K562 (cell line): Measurements from ENCODE around the gene DERL3. TPM values are rescaled to one million over a fixed set of nuclear protein-coding genes. Genes with fewer than 3 reads are reported as not detected.

Experiments used
- ARID3A ChIP-seq: IDR thresholded peaks from 2 replicates; pipeline ENCODE4 v1.6.1; 2012; ENCODE audit warnings: low read depth, low read length, improper control_type of control experiment, borderline replicate concordance
- DPF2 ChIP-seq: fragments of 450-650 bp; IDR thresholded peaks from 2 replicates; pipeline ENCODE4 v1.6.1; 2016
- HIVEP1 ChIP-seq: fragments of 250-450 bp; sonication (Bioruptor Pico); IDR thresholded peaks from 2 replicates; pipeline ENCODE4 v1.4.0; 2020; ENCODE audit warnings: mild to moderate bottlenecking
- JUN ChIP-seq, 2 experiments: sonication (generic) in 1 of 2; formaldehyde crosslinking in 1 of 2; IDR thresholded peaks; 2 replicates each; pipeline versions ENCODE4 v1.6.1 to v1.8.0; 2012 to 2022; ENCODE audit warnings: borderline replicate concordance in 2 of 2, mild to moderate bottlenecking in 2 of 2, improper control_type of control experiment in 1 of 2, low read depth in 1 of 2, low read length in 1 of 2, missing genetic modification reagents in 1 of 2
- LARP7 ChIP-seq: fragments of 450-650 bp; IDR thresholded peaks from 2 replicates; pipeline ENCODE4 v1.6.1; 2016
- OTX1 ChIP-seq: fragments of 450-650 bp; formaldehyde crosslinking; IDR thresholded peaks from 2 replicates; pipeline ENCODE4 v1.4.0; 2022; ENCODE audit warnings: mild to moderate bottlenecking
- PHF8 ChIP-seq: fragments of 200-600 bp; sonication (generic); IDR thresholded peaks from 2 replicates; pipeline ENCODE4 v1.6.1; 2012; ENCODE audit warnings: mixed run types, mild to moderate bottlenecking, inconsistent platforms, low read length, moderate library complexity, borderline replicate concordance
- PTTG1 ChIP-seq: fragments of 450-650 bp; IDR thresholded peaks from 2 replicates; pipeline ENCODE4 v1.6.1; 2016; ENCODE audit warnings: low read depth, mild to moderate bottlenecking, missing genetic modification characterization, missing compliant biosample characterization
- RUNX1 ChIP-seq: sonication (generic); IDR thresholded peaks from 2 replicates; pipeline ENCODE4 v1.6.1; 2016; ENCODE audit warnings: antibody characterized with exemption, low read depth
- SNRNP70 ChIP-seq: fragments of 200-400 bp; formaldehyde crosslinking; optimal IDR thresholded peaks from 2 replicates; pipeline ENCODE3; 2017; ENCODE audit warnings: low read depth, low read length
- STAT5B ChIP-seq: fragments of 250-450 bp; sonication (Bioruptor Pico); IDR thresholded peaks from 2 replicates; pipeline ENCODE4 v1.8.0; 2021; ENCODE audit warnings: mild to moderate bottlenecking, inconsistent platforms
- TRIM28 ChIP-seq: fragments of 450-650 bp; IDR thresholded peaks from 2 replicates; pipeline ENCODE4 v1.6.1; 2017
- ZBTB11 ChIP-seq, 3 experiments: fragments of 200-800 bp in 1 of 3; fragments of 250-450 bp in 1 of 3; fragments of 450-650 bp in 1 of 3; sonication (Bioruptor Pico) in 1 of 3; sonication (Bioruptor generic) in 1 of 3; formaldehyde crosslinking in 1 of 3; IDR thresholded peaks; 2 replicates each; pipeline versions ENCODE4 v1.6.1 to v1.8.0; 2016 to 2022; ENCODE audit warnings: mild to moderate bottlenecking in 2 of 3, missing genetic modification characterization in 2 of 3, missing compliant biosample characterization in 1 of 3, moderate library complexity in 1 of 3
- ZNF212 ChIP-seq: fragments of 450-650 bp; formaldehyde crosslinking; IDR thresholded peaks from 2 replicates; pipeline ENCODE4 v1.4.0; 2020; ENCODE audit warnings: mild to moderate bottlenecking
- polyA plus RNA-seq, 8 experiments: library from polyadenylated mRNA; depleted of rRNA in 4 of 8; stranded (reverse) in 5 of 8; unstranded in 3 of 8; fragments of >200 nt; fragmentation: Nextera tagmentation in 2 of 8; fragmentation: Illumina TruSeq in 1 of 8; extraction: Ambion mirVana in 2 of 8; extraction: Trizol in 1 of 8; gene quantifications; 2 replicates each; pipeline versions ENCODE4 v1.2.1 to v1.2.3, GENCODE V29; 2011 to 2014; ENCODE audit warnings: inconsistent platforms in 1 of 8, missing spikeins in 1 of 8
- total RNA-seq, 7 experiments: library from RNA; depleted of rRNA in 6 of 7; stranded (reverse); fragments of >200 nt in 6 of 7; fragmentation: Illumina TruSeq in 2 of 7; extraction: Trizol in 2 of 7; gene quantifications; 2 replicates each; pipeline versions ENCODE4 v1.2.1 to v1.2.3, GENCODE V29; 2011 to 2021; ENCODE audit warnings: low replicate concordance in 1 of 7
- TF ChIP-seq, protein P1 (sequence below): fragments of 250-450 bp; sonication (Bioruptor Pico); IDR thresholded peaks from 2 replicates; pipeline ENCODE4 v1.8.0; 2021; ENCODE audit warnings: mild to moderate bottlenecking, moderate library complexity
- TF ChIP-seq, protein P2 (sequence below), 2 experiments: fragments of 450-650 bp; IDR thresholded peaks; 2 replicates each; pipeline ENCODE4 v1.6.1; 2018; ENCODE audit warnings: mild to moderate bottlenecking in 2 of 2, low read depth in 1 of 2; ENCODE audit not compliant: partially characterized antibody in 2 of 2

The DERL3 gene
- total and polyA plus RNA-seq, 9 of the 15 experiments (the other 6 are each of a cell fraction or from before 2014, with no cell fraction given) = 1.3 to 12.4 (median 4.8) TPM

DNA sequence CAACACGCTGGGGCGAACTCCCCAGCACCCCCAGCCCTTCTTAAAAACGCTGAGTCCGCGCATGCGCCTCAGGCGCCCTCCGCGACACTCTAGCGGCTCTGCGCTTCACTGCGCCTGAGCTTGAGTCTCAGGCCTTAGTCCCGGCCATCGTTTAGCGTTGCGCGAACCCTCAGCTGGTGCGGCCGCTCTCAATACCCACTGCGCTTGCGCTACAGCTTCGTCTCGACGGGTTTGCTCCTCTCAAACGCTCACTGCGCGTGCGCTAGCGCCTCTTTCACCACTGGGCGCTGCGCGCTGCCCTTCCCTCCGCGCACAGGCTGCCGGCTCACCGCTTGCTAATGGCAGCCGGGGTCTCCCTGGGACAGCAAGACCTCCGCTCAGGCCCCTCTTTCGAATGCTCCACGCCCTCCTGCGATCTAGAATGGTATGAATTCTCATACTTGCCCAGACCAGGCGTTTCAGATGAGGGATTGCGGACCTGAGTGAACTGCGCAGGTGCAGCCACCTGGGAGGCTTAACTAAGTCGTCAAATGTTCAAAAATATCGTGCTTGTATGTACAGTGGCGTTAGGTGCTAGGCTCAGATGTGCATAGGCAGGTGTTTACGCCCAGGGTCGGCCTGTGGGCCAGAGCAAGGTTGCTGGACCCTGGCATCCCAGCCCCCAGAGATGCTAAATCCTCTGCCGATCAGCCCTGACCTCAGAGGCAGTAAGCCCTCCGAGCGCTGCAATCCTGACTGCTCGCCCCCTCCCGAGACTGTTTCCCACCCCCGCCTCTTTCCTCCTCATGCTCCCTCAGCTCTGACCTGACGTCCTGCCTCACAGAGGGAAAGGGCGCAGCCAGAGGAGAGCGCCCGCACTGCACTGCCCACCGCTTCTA is 19.0 kb upstream of the DERL3 start, which contains the start of gene SLC2A11 (continued):
- TF ChIP-seq LARP7 (no peak), ZNF212 (CRISPR knock-in tag) (no peak), ZBTB11 (CRISPR knock-in tag; IDR thresholded peaks at IDR 0.05) (peak in 1 of 3 experiments; percentile 20; a peak in 1 of 6 replicates), PTTG1 (tag) (no peak), JUN (IDR thresholded peaks at IDR 0.05; ENCODE audit: borderline replicate concordance, low read depth, low read length) (no peak), JUN (CRISPR knock-in tag; IDR thresholded peaks at IDR 0.05; ENCODE audit: borderline replicate concordance) (no peak), TRIM28 (no peak), OTX1 (CRISPR knock-in tag) (no peak), STAT5B (CRISPR knock-in tag) (no peak), ARID3A (no peak), RUNX1 (no peak), SNRNP70 (no peak), PHF8 (peak; percentile 85), DPF2 (no peak), HIVEP1 (CRISPR knock-in tag) (no peak)
- TF ChIP-seq, protein P1, sequence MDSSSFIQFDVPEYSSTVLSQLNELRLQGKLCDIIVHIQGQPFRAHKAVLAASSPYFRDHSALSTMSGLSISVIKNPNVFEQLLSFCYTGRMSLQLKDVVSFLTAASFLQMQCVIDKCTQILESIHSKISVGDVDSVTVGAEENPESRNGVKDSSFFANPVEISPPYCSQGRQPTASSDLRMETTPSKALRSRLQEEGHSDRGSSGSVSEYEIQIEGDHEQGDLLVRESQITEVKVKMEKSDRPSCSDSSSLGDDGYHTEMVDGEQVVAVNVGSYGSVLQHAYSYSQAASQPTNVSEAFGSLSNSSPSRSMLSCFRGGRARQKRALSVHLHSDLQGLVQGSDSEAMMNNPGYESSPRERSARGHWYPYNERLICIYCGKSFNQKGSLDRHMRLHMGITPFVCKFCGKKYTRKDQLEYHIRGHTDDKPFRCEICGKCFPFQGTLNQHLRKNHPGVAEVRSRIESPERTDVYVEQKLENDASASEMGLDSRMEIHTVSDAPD (CRISPR knock-in tag) = no peak
- TF ChIP-seq, protein P2, sequence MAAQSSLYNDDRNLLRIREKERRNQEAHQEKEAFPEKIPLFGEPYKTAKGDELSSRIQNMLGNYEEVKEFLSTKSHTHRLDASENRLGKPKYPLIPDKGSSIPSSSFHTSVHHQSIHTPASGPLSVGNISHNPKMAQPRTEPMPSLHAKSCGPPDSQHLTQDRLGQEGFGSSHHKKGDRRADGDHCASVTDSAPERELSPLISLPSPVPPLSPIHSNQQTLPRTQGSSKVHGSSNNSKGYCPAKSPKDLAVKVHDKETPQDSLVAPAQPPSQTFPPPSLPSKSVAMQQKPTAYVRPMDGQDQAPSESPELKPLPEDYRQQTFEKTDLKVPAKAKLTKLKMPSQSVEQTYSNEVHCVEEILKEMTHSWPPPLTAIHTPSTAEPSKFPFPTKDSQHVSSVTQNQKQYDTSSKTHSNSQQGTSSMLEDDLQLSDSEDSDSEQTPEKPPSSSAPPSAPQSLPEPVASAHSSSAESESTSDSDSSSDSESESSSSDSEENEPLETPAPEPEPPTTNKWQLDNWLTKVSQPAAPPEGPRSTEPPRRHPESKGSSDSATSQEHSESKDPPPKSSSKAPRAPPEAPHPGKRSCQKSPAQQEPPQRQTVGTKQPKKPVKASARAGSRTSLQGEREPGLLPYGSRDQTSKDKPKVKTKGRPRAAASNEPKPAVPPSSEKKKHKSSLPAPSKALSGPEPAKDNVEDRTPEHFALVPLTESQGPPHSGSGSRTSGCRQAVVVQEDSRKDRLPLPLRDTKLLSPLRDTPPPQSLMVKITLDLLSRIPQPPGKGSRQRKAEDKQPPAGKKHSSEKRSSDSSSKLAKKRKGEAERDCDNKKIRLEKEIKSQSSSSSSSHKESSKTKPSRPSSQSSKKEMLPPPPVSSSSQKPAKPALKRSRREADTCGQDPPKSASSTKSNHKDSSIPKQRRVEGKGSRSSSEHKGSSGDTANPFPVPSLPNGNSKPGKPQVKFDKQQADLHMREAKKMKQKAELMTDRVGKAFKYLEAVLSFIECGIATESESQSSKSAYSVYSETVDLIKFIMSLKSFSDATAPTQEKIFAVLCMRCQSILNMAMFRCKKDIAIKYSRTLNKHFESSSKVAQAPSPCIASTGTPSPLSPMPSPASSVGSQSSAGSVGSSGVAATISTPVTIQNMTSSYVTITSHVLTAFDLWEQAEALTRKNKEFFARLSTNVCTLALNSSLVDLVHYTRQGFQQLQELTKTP (IDR thresholded peaks at IDR 0.05; ENCODE audit: low read depth in 1 of 2, partially characterized antibody in 2 of 2) = no peak
